GM10847 (cell line): Measurements from ENCODE around the gene WDR20.

Experiments used
- POLR2A ChIP-seq: IDR thresholded peaks from 2 replicates; pipeline ENCODE4 v1.6.1; 2011; ENCODE audit not compliant: insufficient read length; ENCODE audit errors: extremely low read depth

Gene WDR20

GRCh38 chr14:102255401-102256190 is 115.9 kb downstream of the WDR20 start:
- no peak for TF ChIP-seq POLR2A

GRCh38 chr14:102256716-102257115 is 117.0 kb downstream of the WDR20 start:
- TF ChIP-seq POLR2A = no peak

GRCh38 chr14:102258136-102258535 is 118.4 kb downstream of the WDR20 start:
- TF ChIP-seq POLR2A = no peak
